Dermis lymphatic vessel endothelial cell (primary cell): Measurements from ENCODE around the gene COL5A3. TPM values are rescaled to one million over a fixed set of nuclear protein-coding genes. Genes with fewer than 3 reads are reported as not detected.

Source experiments
- total RNA-seq: library from RNA; depleted of rRNA; stranded (reverse); fragments of >200 nt; gene quantifications from 2 replicates; pipeline ENCODE4 v1.2.1, GENCODE V29; 2014

Gene COL5A3
- 0.26 and 2.6 TPM in 2 replicates for total RNA-seq

DNA sequence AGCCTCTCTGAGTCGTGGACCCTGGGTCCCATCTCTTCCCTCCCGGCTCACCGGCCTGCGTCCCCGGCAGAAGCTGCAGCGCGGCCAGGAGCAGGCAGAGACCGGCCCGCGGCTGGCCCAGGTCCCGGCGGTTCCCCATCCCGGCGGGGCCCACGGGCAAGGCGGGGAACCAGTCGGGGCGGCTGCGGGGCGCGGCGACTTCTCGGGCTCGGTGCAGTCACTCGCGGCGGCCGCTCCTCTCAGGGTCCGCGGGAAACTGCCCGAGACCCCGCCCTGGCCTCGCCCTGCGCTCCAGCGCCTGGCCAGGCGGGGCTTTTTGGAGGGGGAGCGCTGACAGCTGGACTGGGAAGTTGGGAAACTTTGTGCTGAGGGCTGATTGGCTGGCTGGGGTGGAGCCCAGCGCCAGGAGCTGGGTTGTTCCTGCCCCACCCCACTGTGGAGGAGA, at the start of gene COL5A3:
TSS of gene COL5A3 (minus strand) at position 258 of the 445 bp plus-strand sequence. CDS start at position 139, 119 bp downstream.

DNA sequence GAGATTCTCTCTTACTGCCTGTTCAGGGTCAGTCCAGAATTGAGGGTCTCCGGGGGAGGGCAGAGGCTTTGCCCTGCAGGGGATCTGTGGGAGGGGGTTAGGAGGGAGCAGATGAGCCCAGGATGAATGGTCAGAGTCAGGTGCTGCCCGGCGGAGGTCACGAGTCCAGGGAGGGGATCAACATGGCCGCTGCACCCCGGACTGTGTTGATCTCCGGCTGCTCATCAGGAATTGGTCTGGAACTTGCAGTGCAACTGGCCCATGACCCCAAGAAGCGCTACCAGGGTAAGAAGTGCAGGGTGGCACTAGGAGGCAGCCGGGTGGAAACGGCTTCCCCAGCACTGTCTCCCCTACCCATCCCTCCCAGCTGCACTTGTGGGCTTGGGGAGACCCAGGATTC, 3.0 kb upstream of the COL5A3 start, which contains the start of gene RDH8:
TSS of gene RDH8 (plus strand) at position 168 of the 400 bp plus-strand sequence. CDS start at position 183, 15 bp downstream.

DNA sequence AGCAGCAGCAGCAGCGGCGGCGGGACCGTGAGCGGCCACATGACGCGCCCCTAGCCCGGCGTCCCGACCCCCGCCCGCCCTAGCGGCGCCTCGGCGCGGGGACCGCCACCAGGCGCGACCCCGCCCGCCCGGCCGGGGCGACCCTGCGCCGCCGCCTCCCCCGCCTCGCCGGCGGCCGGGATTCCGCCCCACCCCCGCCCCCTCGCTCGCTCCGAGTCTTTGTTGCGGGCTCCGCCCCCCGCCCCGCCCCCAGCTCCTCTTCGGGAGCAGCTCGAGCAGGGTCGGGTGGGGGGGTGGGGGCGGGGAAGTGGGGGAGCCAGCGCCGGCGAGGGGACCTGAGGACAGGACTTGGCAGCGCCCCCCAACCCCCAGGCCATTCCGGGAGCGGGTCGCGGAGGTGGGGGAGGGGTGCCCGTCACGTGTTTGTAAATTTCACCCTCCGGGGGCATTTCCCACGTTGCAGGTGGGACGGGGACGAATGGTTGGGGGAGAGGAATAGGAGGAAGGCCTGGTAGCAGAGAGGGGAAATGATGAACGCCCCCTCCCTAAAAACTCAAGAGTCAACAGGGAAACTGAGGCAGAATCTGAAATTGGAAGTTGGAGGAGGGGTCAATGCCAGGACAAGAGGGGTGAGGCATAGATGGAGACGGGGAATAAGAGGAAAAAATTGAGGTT, 73.8 kb downstream of the COL5A3 start, which contains the start of gene OLFM2:
TSS of gene OLFM2 (minus strand) at position 190 of the 675 bp plus-strand sequence. CDS start at position 41, 149 bp downstream.

Other genes with a start within 250 kb of the COL5A3 start
- gene ZNF846, start 241.8 kb downstream of the COL5A3 start, total RNA-seq: 3.1 and 3.9 TPM in 2 replicates
- 7.1 and 7.9 TPM in 2 replicates for gene FBXL12, start 191.4 kb downstream of the COL5A3 start, total RNA-seq
- gene UBL5, start 182.6 kb downstream of the COL5A3 start, total RNA-seq: 168 and 192 TPM in 2 replicates
- gene PIN1, start 175.2 kb downstream of the COL5A3 start, total RNA-seq: 65.0 and 82.0 TPM in 2 replicates
- 0.34 and 0.98 TPM in 2 replicates for gene OLFM2, start 74.0 kb downstream of the COL5A3 start, total RNA-seq
- gene RDH8, start 3.0 kb upstream of the COL5A3 start, total RNA-seq: not detected in 2 replicates
- 17.7 and 24.2 TPM in 2 replicates for gene SHFL, start 75.8 kb upstream of the COL5A3 start, total RNA-seq
- 0.22 and 0.26 TPM in 2 replicates for gene ANGPTL6, start 92.2 kb upstream of the COL5A3 start, total RNA-seq
- gene PPAN, start 95.9 kb upstream of the COL5A3 start, total RNA-seq: 15.6 and 22.8 TPM in 2 replicates
- gene P2RY11, start 101.2 kb upstream of the COL5A3 start, total RNA-seq: 1.5 and 2.7 TPM in 2 replicates
- 296 and 323 TPM in 2 replicates for gene EIF3G, start 109.4 kb upstream of the COL5A3 start, total RNA-seq
- gene DNMT1, start 184.4 kb upstream of the COL5A3 start, total RNA-seq: 12.1 and 14.4 TPM in 2 replicates
- 0.43 and 0.54 TPM in 2 replicates for gene S1PR2, start 220.8 kb upstream of the COL5A3 start, total RNA-seq
- gene MRPL4, start 241.7 kb upstream of the COL5A3 start, total RNA-seq: 10.3 and 13.6 TPM in 2 replicates